K562 (cell line): ENCODE measurements around the gene MAZ. TPM values are rescaled to one million over a fixed set of nuclear protein-coding genes. Genes with fewer than 3 reads are reported as not detected.

Source experiments
- CHD1 ChIP-seq: fragments of 200-600 bp; sonication (generic); IDR thresholded peaks from one replicate; pipeline ENCODE4 v1.6.1; 2012; ENCODE audit warnings: mild to moderate bottlenecking, moderate library complexity, low read length, inconsistent platforms
- CSDE1 ChIP-seq, 2 experiments: fragments of 450-650 bp; IDR thresholded peaks; 2 replicates each; pipeline ENCODE4 v1.6.1; 2016; ENCODE audit warnings: mild to moderate bottlenecking in 1 of 2
- EP400 ChIP-seq: fragments of 450-650 bp; IDR thresholded peaks from 2 replicates; pipeline ENCODE4 v1.6.1; 2017; ENCODE audit warnings: antibody characterized with exemption, mild to moderate bottlenecking, moderate library complexity
- ETS1 ChIP-seq: conservative IDR thresholded peaks from 2 replicates; pipeline ENCODE4 v1.6.1; 2011; ENCODE audit warnings: low read depth, mild to moderate bottlenecking, low read length; ENCODE audit not compliant: control insufficient read depth
- FOXK1 ChIP-seq: sonication (generic); formaldehyde crosslinking; IDR thresholded peaks from 2 replicates; pipeline ENCODE4 v1.8.0; 2022; ENCODE audit warnings: missing genetic modification reagents, mild to moderate bottlenecking, borderline replicate concordance
- GATAD2A ChIP-seq: fragments of 450-650 bp; IDR thresholded peaks from 2 replicates; pipeline ENCODE4 v1.6.1; 2017
- HMBOX1 ChIP-seq: sonication (generic); IDR thresholded peaks from 2 replicates; pipeline ENCODE4 v1.6.1; 2016
- KDM5B ChIP-seq: fragments of 200-600 bp; sonication (generic); IDR thresholded peaks from 2 replicates; pipeline ENCODE4 v1.6.1; 2012; ENCODE audit warnings: low read depth, mild to moderate bottlenecking, moderate library complexity, low read length, control low read depth, inconsistent platforms; ENCODE audit not compliant: insufficient replicate concordance
- LCOR ChIP-seq: sonication (generic); formaldehyde crosslinking; IDR thresholded peaks from 2 replicates; pipeline ENCODE4 v1.8.0; 2022; ENCODE audit warnings: mild to moderate bottlenecking, missing genetic modification reagents
- MAZ ChIP-seq, 2 experiments: fragments of 450-650 bp in 1 of 2; sonication (generic) in 1 of 2; formaldehyde crosslinking; IDR thresholded peaks in 1 of 2; conservative IDR thresholded peaks in 1 of 2; 2 replicates each; pipeline versions ENCODE4 v1.4.0 to v1.5.0; 2020; ENCODE audit warnings: mild to moderate bottlenecking in 1 of 2, missing genetic modification reagents in 1 of 2
- SAFB ChIP-seq: fragments of 200-400 bp; formaldehyde crosslinking; IDR thresholded peaks from 2 replicates; pipeline ENCODE4 v1.6.1; 2017; ENCODE audit warnings: low read depth, low read length, borderline replicate concordance
- SAP30 ChIP-seq: fragments of 200-600 bp; sonication (generic); IDR thresholded peaks from 2 replicates; pipeline ENCODE4 v1.6.1; 2012; ENCODE audit warnings: borderline replicate concordance, low read depth, mild to moderate bottlenecking, moderate library complexity, low read length, control low read depth, inconsistent platforms; ENCODE audit not compliant: insufficient read depth, poor library complexity, severe bottlenecking
- SIN3A ChIP-seq, 2 experiments: fragments of 150-350 bp in 1 of 2; IDR thresholded peaks; 2 replicates each; pipeline ENCODE4 v1.6.1; 2011 to 2016; ENCODE audit warnings: borderline replicate concordance in 2 of 2, low read depth in 2 of 2, low read length in 2 of 2, mild to moderate bottlenecking in 2 of 2, moderate library complexity in 2 of 2; ENCODE audit not compliant: control insufficient read depth in 1 of 2
- SLC30A9 ChIP-seq: fragments of 250-450 bp; sonication (Bioruptor Pico); IDR thresholded peaks from 2 replicates; pipeline ENCODE4 v1.8.0; 2022; ENCODE audit warnings: mild to moderate bottlenecking, moderate library complexity
- TOE1 ChIP-seq, 2 experiments: fragments of 450-650 bp in 1 of 2; sonication (generic) in 1 of 2; formaldehyde crosslinking in 1 of 2; IDR thresholded peaks; 2 replicates each; pipeline versions ENCODE4 v1.7.1 to v1.8.0; 2016 to 2022; ENCODE audit warnings: borderline replicate concordance in 2 of 2, mild to moderate bottlenecking in 2 of 2, antibody characterized with exemption in 1 of 2, inconsistent platforms in 1 of 2, low read depth in 1 of 2, missing genetic modification reagents in 1 of 2, moderate library complexity in 1 of 2
- ZNF175 ChIP-seq: fragments of 200-800 bp; sonication (Bioruptor generic); IDR thresholded peaks from 2 replicates; pipeline ENCODE4 v1.6.1; 2016; ENCODE audit warnings: low read depth, mild to moderate bottlenecking, missing genetic modification characterization, missing compliant biosample characterization
- ZNF184 ChIP-seq: sonication (generic); formaldehyde crosslinking; IDR thresholded peaks from 2 replicates; pipeline ENCODE4 v1.5.0; 2020; ENCODE audit warnings: missing genetic modification reagents
- polyA plus RNA-seq, 8 experiments: library from polyadenylated mRNA; depleted of rRNA in 4 of 8; stranded (reverse) in 5 of 8; unstranded in 3 of 8; fragments of >200 nt; fragmentation: Nextera tagmentation in 2 of 8; fragmentation: Illumina TruSeq in 1 of 8; extraction: Ambion mirVana in 2 of 8; extraction: Trizol in 1 of 8; gene quantifications; 2 replicates each; pipeline versions ENCODE4 v1.2.1 to v1.2.3, GENCODE V29; 2011 to 2014; ENCODE audit warnings: inconsistent platforms in 1 of 8, missing spikeins in 1 of 8
- total RNA-seq, 7 experiments: library from RNA; depleted of rRNA in 6 of 7; stranded (reverse); fragments of >200 nt in 6 of 7; fragmentation: Illumina TruSeq in 2 of 7; extraction: Trizol in 2 of 7; gene quantifications; 2 replicates each; pipeline versions ENCODE4 v1.2.1 to v1.2.3, GENCODE V29; 2011 to 2021; ENCODE audit warnings: low replicate concordance in 1 of 7
- TF ChIP-seq, protein P1 (sequence below): fragments of 250-450 bp; sonication (Bioruptor Pico); IDR thresholded peaks from 2 replicates; pipeline ENCODE4 v1.5.0; 2021; ENCODE audit warnings: mild to moderate bottlenecking, borderline replicate concordance

MAZ gene
- total and polyA plus RNA-seq, 9 of the 15 experiments (the other 6 are each of a cell fraction or from before 2014, with no cell fraction given), result 45.4 to 532 (median 250) TPM

- 0 out of 4 replicates have a peak, but pooled peaks of 1 of the 2 experiments have one; percentile 13 for TF ChIP-seq CSDE1 (IDR thresholded peaks at IDR 0.05)
- TF ChIP-seq GATAD2A, result no peak
- TF ChIP-seq ZNF184 (CRISPR knock-in tag), result no peak
- peak; percentile 50; the same call in 1 of the 2 replicates for TF ChIP-seq HMBOX1
- TF ChIP-seq ETS1, result peak; percentile 10; the same call in 1 of the 2 replicates
- no peak for TF ChIP-seq MAZ (CRISPR knock-in tag; conservative IDR thresholded peaks at IDR 0.05 in 1 of 2, IDR thresholded peaks at IDR 0.05 in 1 of 2)
- TF ChIP-seq SAP30, result peak; percentile 10
- no peak for TF ChIP-seq TOE1 (IDR thresholded peaks at IDR 0.05; ENCODE audit: borderline replicate concordance)
- TF ChIP-seq TOE1 (CRISPR knock-in tag; IDR thresholded peaks at IDR 0.05; ENCODE audit: borderline replicate concordance, low read depth), result 0 out of 2 replicates have a peak, but pooled peaks have one; percentile 38
- TF ChIP-seq SLC30A9 (CRISPR knock-in tag), result no peak
- TF ChIP-seq SIN3A (IDR thresholded peaks at IDR 0.05; ENCODE audit: borderline replicate concordance in 2 of 2, control insufficient read depth in 1 of 2, low read depth in 2 of 2, low read length in 2 of 2), result 0 out of 4 replicates have a peak, but pooled peaks of 1 of the 2 experiments have one; percentile 13
- no peak for TF ChIP-seq SAFB
- TF ChIP-seq KDM5B, result no peak
- TF ChIP-seq, protein P1, sequence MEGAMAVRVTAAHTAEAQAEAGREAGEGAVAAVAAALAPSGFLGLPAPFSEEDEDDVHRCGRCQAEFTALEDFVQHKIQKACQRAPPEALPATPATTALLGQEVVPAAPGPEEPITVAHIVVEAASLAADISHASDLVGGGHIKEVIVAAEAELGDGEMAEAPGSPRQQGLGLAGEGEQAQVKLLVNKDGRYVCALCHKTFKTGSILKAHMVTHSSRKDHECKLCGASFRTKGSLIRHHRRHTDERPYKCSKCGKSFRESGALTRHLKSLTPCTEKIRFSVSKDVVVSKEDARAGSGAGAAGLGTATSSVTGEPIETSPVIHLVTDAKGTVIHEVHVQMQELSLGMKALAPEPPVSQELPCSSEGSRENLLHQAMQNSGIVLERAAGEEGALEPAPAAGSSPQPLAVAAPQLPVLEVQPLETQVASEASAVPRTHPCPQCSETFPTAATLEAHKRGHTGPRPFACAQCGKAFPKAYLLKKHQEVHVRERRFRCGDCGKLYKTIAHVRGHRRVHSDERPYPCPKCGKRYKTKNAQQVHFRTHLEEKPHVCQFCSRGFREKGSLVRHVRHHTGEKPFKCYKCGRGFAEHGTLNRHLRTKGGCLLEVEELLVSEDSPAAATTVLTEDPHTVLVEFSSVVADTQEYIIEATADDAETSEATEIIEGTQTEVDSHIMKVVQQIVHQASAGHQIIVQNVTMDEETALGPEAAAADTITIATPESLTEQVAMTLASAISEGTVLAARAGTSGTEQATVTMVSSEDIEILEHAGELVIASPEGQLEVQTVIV (CRISPR knock-in tag), result no peak
- 0 out of 2 replicates have a peak, but pooled peaks have one; percentile 41 for TF ChIP-seq FOXK1 (CRISPR knock-in tag)
- TF ChIP-seq EP400, result no peak
- no peak for TF ChIP-seq LCOR
- TF ChIP-seq ZNF175 (CRISPR knock-in tag), result no peak
- TF ChIP-seq CHD1, result peak; percentile 55
Observed at GRCh38 chr16:29790949-29791844, 15.1 kb upstream of the MAZ start (continued).
